ENCODE results near the gene PHF21A. TPM values are rescaled to one million over a fixed set of nuclear protein-coding genes. Genes with fewer than 3 reads are reported as not detected.

Gene PHF21A
- total RNA-seq, 4 donors from 2014 or later: 11.2 to 22.3 (median 15.9) TPM

DNA sequence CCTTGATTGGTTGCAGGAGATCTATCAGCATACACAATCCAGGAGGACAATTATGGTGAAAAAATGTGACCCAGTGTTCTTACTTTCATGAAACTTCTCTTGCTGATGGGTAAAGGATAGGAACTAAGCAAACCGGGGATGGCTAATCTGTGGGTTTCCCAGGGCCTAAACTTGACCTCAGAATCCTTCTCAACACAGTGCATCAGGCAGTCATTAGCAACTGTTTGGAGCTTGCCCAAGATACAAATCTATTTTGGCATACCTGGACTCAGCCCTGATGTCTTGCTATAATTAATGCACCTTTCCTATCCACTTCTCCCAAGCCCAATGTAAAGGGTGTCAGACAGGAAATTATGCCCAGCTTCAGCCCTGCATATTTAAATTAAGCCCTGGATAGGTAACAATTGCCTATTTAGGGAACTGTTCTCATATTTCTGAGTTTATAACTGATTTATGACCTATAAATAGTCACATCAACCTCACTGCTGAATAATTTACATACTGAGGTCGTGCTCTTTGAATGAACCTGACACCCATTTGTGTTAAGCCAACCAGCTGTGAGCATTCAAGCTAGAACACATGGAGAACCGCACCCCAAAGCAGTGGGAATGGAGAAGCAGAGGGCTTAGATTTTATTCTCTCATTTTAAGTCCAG is 9.2 kb upstream of the PHF21A start:
- DNase-seq: no peak
- Histone ChIP-seq H3K27ac (no peak overlapping the region), H3K9me3 (no peaks in the 10 kb centered on the region), H3K4me1 (peaks cover 0 to 7% (median 0%) of the 10 kb centered on the region in 3 donors), H3K4me3 (no peak overlapping the region), H3K36me3 (no peaks in the 10 kb centered on the region), H3K27me3 (peaks cover 0 to 5% (median 0%) of the 10 kb centered on the region in 4 donors)
- TF ChIP-seq, protein P1, sequence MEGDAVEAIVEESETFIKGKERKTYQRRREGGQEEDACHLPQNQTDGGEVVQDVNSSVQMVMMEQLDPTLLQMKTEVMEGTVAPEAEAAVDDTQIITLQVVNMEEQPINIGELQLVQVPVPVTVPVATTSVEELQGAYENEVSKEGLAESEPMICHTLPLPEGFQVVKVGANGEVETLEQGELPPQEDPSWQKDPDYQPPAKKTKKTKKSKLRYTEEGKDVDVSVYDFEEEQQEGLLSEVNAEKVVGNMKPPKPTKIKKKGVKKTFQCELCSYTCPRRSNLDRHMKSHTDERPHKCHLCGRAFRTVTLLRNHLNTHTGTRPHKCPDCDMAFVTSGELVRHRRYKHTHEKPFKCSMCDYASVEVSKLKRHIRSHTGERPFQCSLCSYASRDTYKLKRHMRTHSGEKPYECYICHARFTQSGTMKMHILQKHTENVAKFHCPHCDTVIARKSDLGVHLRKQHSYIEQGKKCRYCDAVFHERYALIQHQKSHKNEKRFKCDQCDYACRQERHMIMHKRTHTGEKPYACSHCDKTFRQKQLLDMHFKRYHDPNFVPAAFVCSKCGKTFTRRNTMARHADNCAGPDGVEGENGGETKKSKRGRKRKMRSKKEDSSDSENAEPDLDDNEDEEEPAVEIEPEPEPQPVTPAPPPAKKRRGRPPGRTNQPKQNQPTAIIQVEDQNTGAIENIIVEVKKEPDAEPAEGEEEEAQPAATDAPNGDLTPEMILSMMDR (IDR thresholded peaks at IDR 0.05): no peak
- no peak for TF ChIP-seq POLR2A (IDR thresholded peaks at IDR 0.05)
- WGBS, 2 donors: 62 to 69% methylated on average over 3 of the region's 3 CpGs
- intact Hi-C loops (cut with DNase I): no loop called here

DNA sequence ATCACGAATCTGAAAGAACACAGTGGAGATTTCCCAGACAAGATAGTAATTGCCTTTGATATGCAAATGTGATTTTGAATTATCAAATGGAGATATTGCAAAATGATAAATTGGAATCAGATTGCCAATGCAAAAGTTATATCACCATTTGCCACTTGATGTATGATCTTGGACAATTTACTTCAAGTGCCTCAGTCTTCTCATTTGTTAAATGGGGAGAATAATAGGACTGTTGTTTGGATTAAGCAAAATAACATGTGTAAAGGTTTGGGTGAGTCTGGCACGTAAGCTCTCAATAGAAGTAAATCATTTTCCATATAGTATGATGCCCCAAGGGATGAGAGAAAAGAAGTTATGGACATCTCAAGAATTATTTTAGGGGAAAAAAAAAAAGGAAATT is 7.9 kb upstream of the PHF21A start:
- DNase-seq: no peak
- 83% methylated on average over 2 of the region's 2 CpGs for WGBS, 2 donors
- H3K4me3 ChIP-seq: no peak overlapping the region
- no peaks in the 10 kb centered on the region for H3K36me3 ChIP-seq
- no peak overlapping the region for H3K27ac ChIP-seq
- H3K27me3 ChIP-seq: peaks cover 0 to 5% (median 0%) of the 10 kb centered on the region in 4 donors
- peaks cover 0 to 7% (median 0%) of the 10 kb centered on the region in 3 donors for H3K4me1 ChIP-seq
- TF ChIP-seq POLR2A (IDR thresholded peaks at IDR 0.05): no peak
- TF ChIP-seq, protein P1 (IDR thresholded peaks at IDR 0.05): no peak
- intact Hi-C loops (cut with DNase I): no loop called here
- H3K9me3 ChIP-seq: no peaks in the 10 kb centered on the region

DNA sequence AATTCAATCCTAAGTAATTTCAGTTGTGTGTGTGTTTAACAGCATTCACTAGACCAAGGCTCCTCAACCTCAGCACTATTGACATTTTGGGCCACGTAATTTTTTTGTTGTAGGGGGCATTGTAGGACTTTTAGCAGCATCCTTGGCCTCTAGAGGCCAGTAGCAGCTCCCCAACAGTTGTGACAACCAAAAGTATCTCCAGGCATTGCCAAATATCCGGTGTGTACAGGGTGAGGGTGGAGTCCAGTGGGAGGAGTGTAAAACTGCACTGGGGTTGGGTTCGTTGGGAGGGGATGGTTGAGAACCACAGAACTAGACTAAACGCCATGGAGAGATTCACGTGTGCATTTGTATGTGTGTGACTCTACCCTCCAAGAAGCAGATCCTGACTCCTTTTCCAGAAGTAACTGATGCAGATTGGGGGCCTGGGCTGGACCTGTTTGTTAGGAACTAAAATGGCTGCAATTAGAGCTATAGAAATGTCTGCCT is 5.9 kb upstream of the PHF21A start:
- 17 to 34% methylated on average over 5 of the region's 5 CpGs for WGBS, 2 donors
- no peaks in the 10 kb centered on the region for H3K9me3 ChIP-seq
- DNase-seq: no peak
- TF ChIP-seq, protein P1 (IDR thresholded peaks at IDR 0.05): peak in 3 of 6 experiments; percentile 28 to 47 (median 34)
- no peak for TF ChIP-seq POLR2A (IDR thresholded peaks at IDR 0.05)
- H3K27me3 ChIP-seq: peaks cover 0 to 5% (median 0%) of the 10 kb centered on the region in 4 donors
- no peak overlapping the region for H3K27ac ChIP-seq
- H3K36me3 ChIP-seq: no peaks in the 10 kb centered on the region
- no peak overlapping the region for H3K4me3 ChIP-seq
- H3K4me1 ChIP-seq: peaks cover 0 to 19% (median 0%) of the 10 kb centered on the region in 3 donors
- intact Hi-C loops (cut with DNase I): no loop called here

DNA sequence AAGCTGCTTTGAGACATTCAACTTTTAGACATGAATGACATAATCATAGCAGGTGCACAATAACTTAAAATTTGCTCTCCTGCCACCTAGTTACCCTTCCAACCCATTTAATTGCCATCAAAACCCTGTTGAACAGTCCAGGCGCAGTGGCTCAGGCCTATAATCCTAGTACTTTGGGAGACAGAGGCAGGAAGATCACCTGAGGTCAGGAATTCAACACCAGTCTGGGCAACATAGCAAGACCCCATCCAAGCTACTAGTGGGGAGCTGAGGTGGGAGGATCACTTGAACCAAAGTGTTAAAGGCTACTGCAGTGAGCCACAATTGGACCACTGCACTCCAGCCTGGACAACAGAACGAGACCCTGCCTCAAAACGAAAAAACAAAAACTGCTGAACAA is 4.0 kb upstream of the PHF21A start:
- Histone ChIP-seq H3K36me3 (no peaks in the 10 kb centered on the region), H3K4me3 (no peak overlapping the region), H3K9me3 (no peaks in the 10 kb centered on the region), H3K27me3 (peaks cover 0 to under 1% (median 0%) of the 10 kb centered on the region in 4 donors), H3K4me1 (peaks cover 0 to 20% (median 0%) of the 10 kb centered on the region in 3 donors), H3K27ac (no peak overlapping the region)
- intact Hi-C loops (cut with DNase I): no loop called here
- WGBS, 2 donors: 97% methylated on average over 3 of the region's 3 CpGs
- no peak for DNase-seq
- no peak for TF ChIP-seq POLR2A (IDR thresholded peaks at IDR 0.05)
- TF ChIP-seq, protein P1 (IDR thresholded peaks at IDR 0.05): no peak

DNA sequence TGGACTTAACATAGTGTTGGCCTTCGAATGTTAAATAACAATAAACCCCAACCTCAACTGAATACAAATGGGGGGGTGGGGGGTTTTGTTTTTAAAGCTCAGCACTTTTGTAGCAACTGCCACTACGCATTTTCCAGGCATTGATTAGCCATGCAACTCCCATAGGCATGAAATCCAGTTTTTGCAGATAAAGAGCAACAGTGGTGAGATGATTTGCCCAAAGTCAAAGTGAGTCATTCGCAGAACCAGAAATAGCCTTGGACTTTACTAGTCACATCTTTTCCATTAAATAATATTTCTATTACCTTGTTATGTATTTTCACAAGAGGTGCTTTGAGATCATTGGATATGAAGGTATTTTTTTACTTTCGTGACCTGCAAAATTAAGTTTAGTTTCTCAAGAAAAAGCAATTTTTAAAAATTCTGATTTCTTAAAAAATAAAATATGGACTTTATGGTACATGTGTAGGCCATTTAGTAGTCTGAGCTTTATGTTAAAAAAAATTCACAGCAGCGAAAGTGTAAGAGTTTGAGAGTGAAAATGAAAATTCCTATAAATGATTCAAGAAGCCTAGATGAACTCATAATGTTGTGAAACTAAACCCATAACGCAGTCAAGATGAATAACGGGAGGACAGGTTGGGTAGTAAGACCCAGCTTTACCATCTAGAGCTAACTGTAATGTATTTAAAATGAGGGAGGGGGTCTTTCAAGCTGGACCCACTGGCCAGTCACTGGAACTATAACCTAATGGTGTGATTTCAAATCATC is 1.9 kb upstream of the PHF21A start:
- intact Hi-C loops (cut with DNase I): no loop called here
- Histone ChIP-seq H3K4me1 (peaks cover 0 to 32% (median 5%) of the 10 kb centered on the region in 3 donors), H3K9me3 (no peaks in the 10 kb centered on the region), H3K36me3 (no peaks in the 10 kb centered on the region), H3K27ac (peak overlapping the region in 2 of 4 donors; percentile 94 to 98), H3K4me3 (peak overlapping the region in 1 of 4 donors; percentile 76), H3K27me3 (no peaks in the 10 kb centered on the region)
- DNase-seq: no peak
- TF ChIP-seq, protein P1 (IDR thresholded peaks at IDR 0.05): no peak
- TF ChIP-seq POLR2A (IDR thresholded peaks at IDR 0.05): no peak
- WGBS, 2 donors: 62 to 70% methylated on average over 7 of the region's 7 CpGs
